ENCODE measurements around the gene CCR9. TPM values are rescaled to one million over a fixed set of nuclear protein-coding genes. Genes with fewer than 3 reads are reported as not detected.

The CCR9 gene
- total RNA-seq, 4 donors from 2014 or later, result 0.78 TPM; not detected in 3

- DNase-seq (ENCODE audit: low spot score in 2 of 2), result no peak
- Histone ChIP-seq H3K27me3 (no peaks in the 10 kb centered on the region), H3K36me3 (peaks cover 0 to 79% (median 10%) of the 10 kb centered on the region in 3 donors), H3K4me1 (peaks cover 0 to 7% (median 0%) of the 10 kb centered on the region in 4 donors), H3K9me3 (peaks cover 0 to 6% (median 0%) of the 10 kb centered on the region in 4 donors), H3K27ac (no peak overlapping the region), H3K4me3 (no peak overlapping the region)
- no peak for TF ChIP-seq EP300 (IDR thresholded peaks at IDR 0.05)
- no peak for TF ChIP-seq CTCF (IDR thresholded peaks at IDR 0.05)
- no peak for TF ChIP-seq POLR2A (IDR thresholded peaks at IDR 0.05)
- 92 to 95% methylated on average over 8 of the region's 8 CpGs for WGBS, 2 donors
Observed at GRCh38 chr3:45937206-45938042, 51.1 kb downstream of the CCR9 start.

GRCh38 chr3:45938043-45938435, 51.7 kb downstream of the CCR9 start:
- DNase-seq (ENCODE audit: low spot score in 2 of 2), result no peak
- Histone ChIP-seq H3K4me1 (peaks cover 0 to 7% (median 0%) of the 10 kb centered on the region in 4 donors), H3K9me3 (peaks cover 0 to 6% (median 0%) of the 10 kb centered on the region in 4 donors)

DNA sequence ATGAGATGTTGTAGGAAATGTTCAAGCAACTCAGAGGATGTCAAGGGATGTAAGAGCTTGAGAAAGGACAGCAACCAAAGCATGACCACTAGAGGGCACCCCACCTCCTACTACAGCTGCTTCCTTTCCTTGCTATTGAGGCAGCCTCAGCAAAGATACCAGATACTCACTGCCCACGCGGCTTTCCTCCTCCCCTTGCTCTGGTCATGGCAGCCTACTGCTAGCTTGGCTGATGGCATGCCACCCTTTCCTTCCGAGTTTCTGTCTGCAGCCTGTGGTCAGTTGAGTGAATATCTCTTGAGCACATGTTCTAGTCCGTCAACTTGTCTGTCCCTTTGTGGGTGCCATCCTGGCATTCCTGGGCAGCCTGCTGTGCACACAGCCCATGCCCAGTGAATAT, 52.5 kb downstream of the CCR9 start:
- no peak overlapping the region for H3K4me3 ChIP-seq
- peaks cover 0 to 81% (median 10%) of the 10 kb centered on the region in 3 donors for H3K36me3 ChIP-seq
- peak; percentile 77 to 95 for DNase-seq (ENCODE audit: low spot score in 2 of 2)
- no peak overlapping the region for H3K27ac ChIP-seq
- H3K9me3 ChIP-seq, result peaks cover 0 to 6% (median 0%) of the 10 kb centered on the region in 4 donors
- TF ChIP-seq POLR2A (IDR thresholded peaks at IDR 0.05) (no peak), CTCF (IDR thresholded peaks at IDR 0.05) (peak; percentile 79 to 92 (median 85))
- no peaks in the 10 kb centered on the region for H3K27me3 ChIP-seq
- H3K4me1 ChIP-seq, result peaks cover 0 to 7% (median 0%) of the 10 kb centered on the region in 4 donors
- WGBS, 2 donors, result 8 to 25% methylated on average over 4 of the region's 4 CpGs

More at GRCh38 chr3:45938043-45938435, 51.7 kb downstream of the CCR9 start:
- Histone ChIP-seq H3K4me3 (no peak overlapping the region), H3K27me3 (no peaks in the 10 kb centered on the region), H3K27ac (no peak overlapping the region), H3K36me3 (peaks cover 0 to 79% (median 10%) of the 10 kb centered on the region in 3 donors)
- 95 to 96% methylated on average over 4 of the region's 4 CpGs for WGBS, 2 donors
- TF ChIP-seq POLR2A (IDR thresholded peaks at IDR 0.05) (no peak), EP300 (IDR thresholded peaks at IDR 0.05) (no peak), CTCF (IDR thresholded peaks at IDR 0.05) (no peak)

- no peak overlapping the region for H3K27ac ChIP-seq
- no peak for TF ChIP-seq POLR2A (IDR thresholded peaks at IDR 0.05)
Observed at GRCh38 chr3:45939341-45939771, 53.0 kb downstream of the CCR9 start.

DNA sequence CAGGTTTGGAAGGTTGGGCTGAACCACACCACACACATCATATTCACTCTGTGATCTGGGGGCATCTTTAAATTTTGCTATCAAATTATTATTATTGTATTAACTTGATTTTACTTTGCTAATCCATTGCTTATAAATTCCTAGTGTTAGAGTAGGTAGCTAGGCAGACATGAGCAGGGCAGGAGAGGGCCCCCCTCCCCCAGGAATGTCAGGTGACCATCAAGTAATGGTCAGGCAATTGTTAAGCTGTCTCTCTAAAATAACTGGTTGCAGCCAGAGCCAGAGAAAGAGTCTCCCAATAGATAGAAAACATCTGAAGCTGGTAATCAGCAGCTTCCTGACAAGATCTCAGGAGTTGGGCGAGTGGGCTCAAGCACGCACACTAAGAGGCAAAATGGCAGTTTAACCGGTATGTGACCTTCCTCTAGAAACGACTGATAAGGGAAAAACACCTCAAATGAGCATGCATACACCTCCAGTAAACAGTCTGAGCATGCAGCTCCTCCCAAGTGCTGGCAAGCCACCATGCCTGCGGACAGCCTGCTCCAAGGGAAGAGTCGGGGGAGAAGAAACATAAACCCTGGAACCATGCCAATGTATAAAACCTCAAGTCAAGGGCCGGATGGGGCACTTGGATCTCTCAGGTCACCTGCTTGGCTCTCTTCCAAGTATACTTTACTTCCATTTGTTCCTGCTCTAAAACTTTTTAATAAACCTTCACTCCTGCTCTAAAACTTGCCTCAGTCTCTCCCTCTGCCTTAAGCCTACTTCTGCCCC, 53.8 kb downstream of the CCR9 start:
- peaks cover 0 to 74% (median 2%) of the 10 kb centered on the region in 3 donors for H3K36me3 ChIP-seq
- 77 to 80% methylated on average over 7 of the region's 7 CpGs for WGBS, 2 donors
- H3K4me3 ChIP-seq, result no peak overlapping the region
- H3K9me3 ChIP-seq, result peaks cover 0 to 6% (median 0%) of the 10 kb centered on the region in 4 donors
- H3K27me3 ChIP-seq, result no peaks in the 10 kb centered on the region
- H3K4me1 ChIP-seq, result peaks cover 0 to 7% (median 0%) of the 10 kb centered on the region in 4 donors
- no peak overlapping the region for H3K27ac ChIP-seq
- no peak for DNase-seq (ENCODE audit: low spot score in 2 of 2)
- TF ChIP-seq CTCF (IDR thresholded peaks at IDR 0.05) (no peak), EP300 (IDR thresholded peaks at IDR 0.05) (no peak), POLR2A (IDR thresholded peaks at IDR 0.05) (no peak)

More at GRCh38 chr3:45939341-45939771, 53.0 kb downstream of the CCR9 start:
- Histone ChIP-seq H3K36me3 (peaks cover 0 to 76% (median 10%) of the 10 kb centered on the region in 3 donors), H3K4me1 (peaks cover 0 to 7% (median 0%) of the 10 kb centered on the region in 4 donors), H3K9me3 (peaks cover 0 to 6% (median 0%) of the 10 kb centered on the region in 4 donors), H3K4me3 (no peak overlapping the region), H3K27me3 (no peaks in the 10 kb centered on the region)
- no peak for DNase-seq (ENCODE audit: low spot score in 2 of 2)
- WGBS, 2 donors, result 56 to 65% methylated on average over 5 of the region's 5 CpGs
